ENCODE measurements around the gene KRTAP10-3. TPM values are rescaled to one million over a fixed set of nuclear protein-coding genes. Genes with fewer than 3 reads are reported as not detected.
A peak's percentile ranks its signal among the peaks of the same experiment; 100 is the strongest.

Gene KRTAP10-3
- total and polyA plus RNA-seq, 2 of the 13 experiments (the other 11 are each of a cell fraction or from before 2014, with no cell fraction given): not detected

DNA sequence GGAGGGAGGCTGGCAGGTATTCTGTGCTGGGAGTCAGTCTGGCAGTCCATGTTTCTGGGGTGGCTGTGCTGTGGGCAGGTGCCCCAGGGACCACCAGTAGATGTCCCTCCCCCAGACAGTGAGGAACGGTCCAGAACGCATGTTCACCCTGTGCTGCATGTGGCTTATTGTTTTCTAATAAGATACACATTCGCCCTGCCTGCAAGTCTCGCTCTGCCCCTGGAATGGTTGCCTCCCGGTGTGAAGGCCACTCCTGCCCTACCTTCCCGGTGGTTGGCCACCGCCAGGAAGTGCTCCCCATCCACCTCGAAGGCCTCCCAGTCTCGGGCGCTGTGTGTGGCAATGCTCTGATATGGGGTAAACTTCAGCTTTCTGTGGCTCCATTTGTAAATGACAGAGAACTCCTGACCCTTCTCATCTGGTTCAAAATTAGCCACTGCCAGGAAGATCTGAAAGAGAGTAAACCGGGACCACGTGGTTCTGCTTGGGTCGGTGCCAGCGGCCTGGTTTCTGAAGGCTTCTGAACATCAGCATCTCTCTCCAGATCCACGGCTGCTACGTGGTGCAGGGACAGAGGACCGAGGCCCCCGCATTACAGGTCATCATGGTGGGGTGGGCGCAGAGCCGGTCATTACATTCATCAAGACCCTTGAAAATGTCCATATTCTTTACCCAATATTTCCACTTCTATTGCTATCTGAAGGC is 33.1 kb downstream of the KRTAP10-3 start (continued):
- TF ChIP-seq, protein P1, sequence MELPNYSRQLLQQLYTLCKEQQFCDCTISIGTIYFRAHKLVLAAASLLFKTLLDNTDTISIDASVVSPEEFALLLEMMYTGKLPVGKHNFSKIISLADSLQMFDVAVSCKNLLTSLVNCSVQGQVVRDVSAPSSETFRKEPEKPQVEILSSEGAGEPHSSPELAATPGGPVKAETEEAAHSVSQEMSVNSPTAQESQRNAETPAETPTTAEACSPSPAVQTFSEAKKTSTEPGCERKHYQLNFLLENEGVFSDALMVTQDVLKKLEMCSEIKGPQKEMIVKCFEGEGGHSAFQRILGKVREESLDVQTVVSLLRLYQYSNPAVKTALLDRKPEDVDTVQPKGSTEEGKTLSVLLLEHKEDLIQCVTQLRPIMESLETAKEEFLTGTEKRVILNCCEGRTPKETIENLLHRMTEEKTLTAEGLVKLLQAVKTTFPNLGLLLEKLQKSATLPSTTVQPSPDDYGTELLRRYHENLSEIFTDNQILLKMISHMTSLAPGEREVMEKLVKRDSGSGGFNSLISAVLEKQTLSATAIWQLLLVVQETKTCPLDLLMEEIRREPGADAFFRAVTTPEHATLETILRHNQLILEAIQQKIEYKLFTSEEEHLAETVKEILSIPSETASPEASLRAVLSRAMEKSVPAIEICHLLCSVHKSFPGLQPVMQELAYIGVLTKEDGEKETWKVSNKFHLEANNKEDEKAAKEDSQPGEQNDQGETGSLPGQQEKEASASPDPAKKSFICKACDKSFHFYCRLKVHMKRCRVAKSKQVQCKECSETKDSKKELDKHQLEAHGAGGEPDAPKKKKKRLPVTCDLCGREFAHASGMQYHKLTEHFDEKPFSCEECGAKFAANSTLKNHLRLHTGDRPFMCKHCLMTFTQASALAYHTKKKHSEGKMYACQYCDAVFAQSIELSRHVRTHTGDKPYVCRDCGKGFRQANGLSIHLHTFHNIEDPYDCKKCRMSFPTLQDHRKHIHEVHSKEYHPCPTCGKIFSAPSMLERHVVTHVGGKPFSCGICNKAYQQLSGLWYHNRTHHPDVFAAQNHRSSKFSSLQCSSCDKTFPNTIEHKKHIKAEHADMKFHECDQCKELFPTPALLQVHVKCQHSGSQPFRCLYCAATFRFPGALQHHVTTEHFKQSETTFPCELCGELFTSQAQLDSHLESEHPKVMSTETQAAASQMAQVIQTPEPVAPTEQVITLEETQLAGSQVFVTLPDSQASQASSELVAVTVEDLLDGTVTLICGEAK (IDR thresholded peaks at IDR 0.05): no peak
- TF ChIP-seq, protein P1 (CRISPR knock-in tag; IDR thresholded peaks at IDR 0.05): no peak
- TF ChIP-seq ZNF263 (CRISPR knock-in tag; IDR thresholded peaks at IDR 0.05): peak; percentile 93
- no peak for TF ChIP-seq ZSCAN20 (CRISPR knock-in tag; IDR thresholded peaks at IDR 0.05; ENCODE audit: borderline replicate concordance)
- 0 out of 2 replicates have a peak, but pooled peaks have one; percentile 10 for TF ChIP-seq RARA (CRISPR knock-in tag; IDR thresholded peaks at IDR 0.05)
- TF ChIP-seq, protein P2, sequence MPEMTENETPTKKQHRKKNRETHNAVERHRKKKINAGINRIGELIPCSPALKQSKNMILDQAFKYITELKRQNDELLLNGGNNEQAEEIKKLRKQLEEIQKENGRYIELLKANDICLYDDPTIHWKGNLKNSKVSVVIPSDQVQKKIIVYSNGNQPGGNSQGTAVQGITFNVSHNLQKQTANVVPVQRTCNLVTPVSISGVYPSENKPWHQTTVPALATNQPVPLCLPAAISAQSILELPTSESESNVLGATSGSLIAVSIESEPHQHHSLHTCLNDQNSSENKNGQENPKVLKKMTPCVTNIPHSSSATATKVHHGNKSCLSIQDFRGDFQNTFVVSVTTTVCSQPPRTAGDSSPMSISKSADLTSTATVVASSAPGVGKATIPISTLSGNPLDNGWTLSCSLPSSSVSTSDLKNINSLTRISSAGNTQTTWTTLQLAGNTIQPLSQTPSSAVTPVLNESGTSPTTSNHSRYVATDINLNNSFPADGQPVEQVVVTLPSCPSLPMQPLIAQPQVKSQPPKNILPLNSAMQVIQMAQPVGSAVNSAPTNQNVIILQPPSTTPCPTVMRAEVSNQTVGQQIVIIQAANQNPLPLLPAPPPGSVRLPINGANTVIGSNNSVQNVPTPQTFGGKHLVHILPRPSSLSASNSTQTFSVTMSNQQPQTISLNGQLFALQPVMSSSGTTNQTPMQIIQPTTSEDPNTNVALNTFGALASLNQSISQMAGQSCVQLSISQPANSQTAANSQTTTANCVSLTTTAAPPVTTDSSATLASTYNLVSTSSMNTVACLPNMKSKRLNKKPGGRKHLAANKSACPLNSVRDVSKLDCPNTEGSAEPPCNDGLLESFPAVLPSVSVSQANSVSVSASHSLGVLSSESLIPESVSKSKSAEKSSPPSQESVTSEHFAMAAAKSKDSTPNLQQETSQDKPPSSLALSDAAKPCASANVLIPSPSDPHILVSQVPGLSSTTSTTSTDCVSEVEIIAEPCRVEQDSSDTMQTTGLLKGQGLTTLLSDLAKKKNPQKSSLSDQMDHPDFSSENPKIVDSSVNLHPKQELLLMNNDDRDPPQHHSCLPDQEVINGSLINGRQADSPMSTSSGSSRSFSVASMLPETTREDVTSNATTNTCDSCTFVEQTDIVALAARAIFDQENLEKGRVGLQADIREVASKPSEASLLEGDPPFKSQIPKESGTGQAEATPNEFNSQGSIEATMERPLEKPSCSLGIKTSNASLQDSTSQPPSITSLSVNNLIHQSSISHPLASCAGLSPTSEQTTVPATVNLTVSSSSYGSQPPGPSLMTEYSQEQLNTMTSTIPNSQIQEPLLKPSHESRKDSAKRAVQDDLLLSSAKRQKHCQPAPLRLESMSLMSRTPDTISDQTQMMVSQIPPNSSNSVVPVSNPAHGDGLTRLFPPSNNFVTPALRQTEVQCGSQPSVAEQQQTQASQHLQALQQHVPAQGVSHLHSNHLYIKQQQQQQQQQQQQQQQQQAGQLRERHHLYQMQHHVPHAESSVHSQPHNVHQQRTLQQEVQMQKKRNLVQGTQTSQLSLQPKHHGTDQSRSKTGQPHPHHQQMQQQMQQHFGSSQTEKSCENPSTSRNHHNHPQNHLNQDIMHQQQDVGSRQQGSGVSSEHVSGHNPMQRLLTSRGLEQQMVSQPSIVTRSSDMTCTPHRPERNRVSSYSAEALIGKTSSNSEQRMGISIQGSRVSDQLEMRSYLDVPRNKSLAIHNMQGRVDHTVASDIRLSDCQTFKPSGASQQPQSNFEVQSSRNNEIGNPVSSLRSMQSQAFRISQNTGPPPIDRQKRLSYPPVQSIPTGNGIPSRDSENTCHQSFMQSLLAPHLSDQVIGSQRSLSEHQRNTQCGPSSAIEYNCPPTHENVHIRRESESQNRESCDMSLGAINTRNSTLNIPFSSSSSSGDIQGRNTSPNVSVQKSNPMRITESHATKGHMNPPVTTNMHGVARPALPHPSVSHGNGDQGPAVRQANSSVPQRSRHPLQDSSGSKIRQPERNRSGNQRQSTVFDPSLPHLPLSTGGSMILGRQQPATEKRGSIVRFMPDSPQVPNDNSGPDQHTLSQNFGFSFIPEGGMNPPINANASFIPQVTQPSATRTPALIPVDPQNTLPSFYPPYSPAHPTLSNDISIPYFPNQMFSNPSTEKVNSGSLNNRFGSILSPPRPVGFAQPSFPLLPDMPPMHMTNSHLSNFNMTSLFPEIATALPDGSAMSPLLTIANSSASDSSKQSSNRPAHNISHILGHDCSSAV (CRISPR knock-in tag; IDR thresholded peaks at IDR 0.05; ENCODE audit: borderline replicate concordance): no peak
- no peak for TF ChIP-seq HDAC1 (CRISPR knock-in tag; IDR thresholded peaks at IDR 0.05)
- TF ChIP-seq RFX3 (CRISPR knock-in tag; IDR thresholded peaks at IDR 0.05): no peak
- no peak for TF ChIP-seq JUNB (CRISPR knock-in tag; IDR thresholded peaks at IDR 0.05; ENCODE audit: borderline replicate concordance)
